G401.6 (cell line): ENCODE data around the gene MATN1.
"Not testable (repeated sequence)": the region's sequence is repeated elsewhere in the genome, so short reads cannot be mapped to it uniquely, and the experiment has no call there.

Source experiments
- FAIRE-seq: peaks from 2 replicates; lab custom pipeline; 2012; peaks lifted over from hg19 to GRCh38; lab: Jason Lieb, UNC

The MATN1 gene, protein sequence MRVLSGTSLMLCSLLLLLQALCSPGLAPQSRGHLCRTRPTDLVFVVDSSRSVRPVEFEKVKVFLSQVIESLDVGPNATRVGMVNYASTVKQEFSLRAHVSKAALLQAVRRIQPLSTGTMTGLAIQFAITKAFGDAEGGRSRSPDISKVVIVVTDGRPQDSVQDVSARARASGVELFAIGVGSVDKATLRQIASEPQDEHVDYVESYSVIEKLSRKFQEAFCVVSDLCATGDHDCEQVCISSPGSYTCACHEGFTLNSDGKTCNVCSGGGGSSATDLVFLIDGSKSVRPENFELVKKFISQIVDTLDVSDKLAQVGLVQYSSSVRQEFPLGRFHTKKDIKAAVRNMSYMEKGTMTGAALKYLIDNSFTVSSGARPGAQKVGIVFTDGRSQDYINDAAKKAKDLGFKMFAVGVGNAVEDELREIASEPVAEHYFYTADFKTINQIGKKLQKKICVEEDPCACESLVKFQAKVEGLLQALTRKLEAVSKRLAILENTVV

DNA sequence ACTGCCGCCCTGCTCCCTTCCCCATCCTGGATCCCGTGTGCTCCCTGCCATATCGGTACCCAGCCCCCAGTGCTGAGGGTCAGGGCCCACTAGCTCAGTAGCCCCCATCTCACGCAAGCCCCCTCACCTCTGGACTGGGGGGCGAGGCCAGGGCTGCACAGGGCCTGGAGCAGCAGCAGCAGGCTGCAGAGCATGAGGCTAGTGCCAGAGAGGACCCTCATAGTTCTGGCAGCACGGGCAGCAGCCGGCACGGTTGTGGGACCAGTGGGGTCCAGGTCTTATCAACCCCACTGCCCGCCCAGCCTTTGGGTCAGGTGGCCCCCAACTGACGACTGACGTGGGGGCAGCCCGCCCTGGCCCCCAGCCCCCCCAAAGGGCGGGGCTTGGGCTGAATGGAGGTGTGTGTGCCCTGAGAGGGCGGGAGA lies at the start of gene MATN1:
TSS of gene MATN1 (minus strand) at position 255 of the 425 bp plus-strand sequence. CDS start at position 221, 34 bp downstream.
- FAIRE-seq, result no peak

DNA sequence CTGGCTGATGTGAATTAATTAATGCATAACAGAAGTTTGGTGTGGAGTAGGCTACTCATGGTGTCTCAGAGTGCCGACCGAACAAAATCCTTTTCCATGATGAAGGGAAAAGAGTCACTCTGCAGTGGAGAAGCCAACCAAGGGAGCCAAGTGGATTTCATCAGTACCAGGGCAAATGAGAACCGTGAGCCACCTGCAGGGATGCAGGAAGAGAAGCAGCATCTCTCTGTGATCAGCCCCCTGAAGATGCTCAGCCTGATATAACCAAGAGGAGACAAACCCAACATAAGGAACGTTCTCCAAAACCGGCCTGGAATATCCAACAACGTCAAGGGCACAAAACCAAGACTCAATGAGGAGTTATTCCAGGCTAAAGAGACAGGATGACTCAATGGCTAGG lies 47.6 kb upstream of the MATN1 start:
- no peak for FAIRE-seq

DNA sequence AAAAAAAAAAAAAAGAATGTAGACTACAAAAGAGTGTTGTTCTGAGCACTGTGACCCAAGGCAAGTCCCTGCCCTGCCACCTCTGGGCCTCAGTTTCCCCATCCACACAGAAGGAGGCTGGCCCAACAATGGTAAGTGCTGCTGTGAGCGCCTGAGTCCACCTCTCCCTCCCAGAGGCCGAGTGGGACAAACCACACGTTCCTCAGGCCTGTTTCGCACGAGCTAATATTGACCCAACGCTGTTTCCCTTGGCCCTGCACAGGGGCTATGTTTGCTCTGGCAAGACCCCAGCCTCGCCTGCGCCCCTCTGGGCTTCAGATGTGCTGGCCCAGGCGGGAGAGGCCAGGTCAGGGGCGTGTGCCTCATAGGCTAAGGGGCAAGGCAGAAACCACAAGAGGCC lies 46.8 kb upstream of the MATN1 start:
- FAIRE-seq, result no peak

DNA sequence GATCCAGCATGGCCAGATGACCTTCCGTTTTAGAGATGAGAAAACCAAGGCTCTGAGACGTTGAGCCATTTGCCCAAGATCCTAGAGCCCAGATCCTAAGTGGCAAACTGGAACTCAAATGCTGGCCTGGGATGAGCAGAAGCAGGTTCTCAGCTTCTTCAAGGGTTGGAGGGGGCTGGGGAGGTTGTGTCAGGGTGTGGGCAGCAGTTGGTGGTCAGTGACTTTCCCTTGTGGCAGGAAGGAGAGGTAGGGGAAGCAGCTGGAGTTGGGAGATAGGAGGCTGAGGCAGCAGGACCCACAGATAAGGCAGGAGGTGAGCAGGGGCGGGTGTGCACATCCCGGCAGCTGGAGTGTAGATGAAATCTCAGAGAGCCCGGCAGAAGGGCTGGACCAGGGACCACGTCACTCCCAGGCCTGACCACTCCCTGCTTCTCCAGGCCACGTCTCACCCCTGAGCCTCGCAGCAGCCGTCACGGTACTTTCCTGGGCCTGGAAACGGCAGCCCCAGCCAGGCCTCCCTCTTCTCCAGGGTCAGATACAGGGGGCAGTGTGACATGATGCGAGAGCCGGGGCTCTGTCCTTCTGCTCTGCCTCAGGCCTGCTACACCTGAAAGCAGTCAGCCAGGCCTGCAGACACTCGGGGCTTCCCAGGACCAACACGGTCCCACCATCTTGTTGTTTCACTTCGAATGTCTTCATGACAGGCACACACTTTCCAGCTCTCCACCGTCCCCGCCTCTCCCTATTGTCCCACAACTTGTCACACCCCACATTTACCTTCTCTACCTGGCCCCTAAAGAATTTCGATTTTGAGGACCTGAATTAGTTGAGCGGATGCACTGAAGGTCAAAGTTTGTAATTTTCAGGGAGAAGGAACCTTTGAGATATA lies 45.7 kb upstream of the MATN1 start:
- FAIRE-seq, result no peak

DNA sequence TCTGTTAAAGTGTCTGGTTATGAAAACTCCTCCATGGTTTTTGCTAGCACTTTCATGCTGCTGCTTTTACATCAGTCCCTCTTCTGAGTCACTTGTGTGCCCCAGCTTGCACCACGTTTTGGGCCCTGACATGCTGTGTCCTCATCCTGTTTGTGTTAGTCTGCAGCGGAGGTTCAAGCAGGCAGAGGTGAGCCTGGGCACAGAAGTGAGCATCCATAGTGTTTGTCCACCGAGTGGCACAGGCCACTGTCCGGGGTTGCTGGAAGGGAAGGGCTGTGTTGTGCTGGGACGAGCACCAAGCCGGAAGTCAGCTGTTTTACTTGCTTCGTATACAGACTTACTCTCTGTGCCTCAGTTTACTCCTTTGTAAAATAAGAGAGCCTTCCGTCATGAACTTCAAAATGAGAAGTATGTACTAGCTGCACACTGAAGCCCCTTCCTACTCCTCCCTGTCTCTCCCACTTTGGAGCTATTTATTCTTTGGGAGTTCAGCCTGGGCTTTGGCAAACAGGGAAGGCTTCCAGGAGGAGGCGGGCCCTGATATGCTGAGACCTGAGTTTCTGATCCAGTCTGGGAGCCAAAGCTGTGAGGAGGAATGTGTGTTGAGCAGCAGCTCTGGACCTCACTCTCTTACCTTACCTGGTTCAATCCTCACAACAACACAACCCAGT lies 44.9 kb upstream of the MATN1 start:
- no peak for FAIRE-seq

DNA sequence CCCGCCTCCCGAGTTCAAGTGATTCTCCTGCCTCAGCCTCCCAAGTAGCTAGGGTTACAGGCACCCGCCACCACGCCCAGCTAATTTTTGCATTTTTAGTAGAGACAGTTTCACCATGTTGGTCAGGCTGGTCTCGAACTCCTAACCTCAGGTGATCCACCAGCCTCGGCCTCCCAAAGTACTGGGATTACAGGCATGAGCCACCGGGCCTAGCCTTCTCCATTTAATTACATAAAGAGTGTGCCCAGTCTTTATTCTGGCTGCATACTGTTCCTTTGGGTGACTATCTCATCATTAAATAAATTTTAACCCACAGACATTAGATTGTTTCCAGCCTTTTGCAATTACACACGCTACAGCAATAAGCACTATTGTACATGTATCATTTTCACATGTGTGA lies 43.6 kb upstream of the MATN1 start:
- not testable (repeated sequence) for FAIRE-seq

DNA sequence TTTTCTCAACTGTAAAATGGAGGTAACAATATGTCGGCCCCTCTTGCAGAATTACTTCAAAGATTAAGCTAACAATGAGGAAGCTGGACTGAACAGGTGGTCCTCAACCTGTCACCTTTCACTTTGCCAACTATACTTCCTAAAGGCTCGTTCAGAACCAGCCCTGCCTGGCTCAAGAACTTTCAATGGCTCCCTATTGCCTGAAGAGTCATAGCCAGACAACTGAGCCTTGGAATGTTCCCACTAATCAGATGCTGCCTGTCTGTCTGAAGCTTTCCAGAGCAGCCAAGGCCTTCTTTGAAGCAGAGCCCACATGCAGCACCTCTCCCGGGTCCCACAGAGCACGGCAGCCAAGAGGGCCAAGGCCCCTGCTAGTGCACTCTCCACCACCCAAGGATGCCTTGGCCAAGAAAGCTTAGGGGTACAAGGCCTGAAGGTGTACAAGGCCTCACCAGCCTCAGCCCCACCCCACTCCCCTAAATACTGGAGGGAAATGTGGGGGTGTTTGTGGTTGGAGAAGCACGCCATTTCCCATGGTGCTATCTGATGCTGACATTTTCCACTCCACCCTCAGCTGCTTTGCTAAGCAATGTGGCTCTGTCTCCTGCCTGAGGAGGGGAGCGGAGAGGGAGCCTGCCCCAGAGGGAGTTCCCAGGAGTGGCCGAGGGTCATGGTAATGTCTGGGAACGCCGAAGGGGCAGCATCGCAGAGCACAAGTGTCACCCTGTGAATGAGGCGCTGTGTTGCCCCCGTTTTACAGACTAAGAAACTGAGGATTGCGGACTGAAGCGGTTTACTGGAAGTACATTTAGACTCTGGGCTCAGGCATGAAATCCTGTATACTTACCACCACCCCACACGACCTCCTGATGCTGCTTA lies 42.4 kb upstream of the MATN1 start:
- FAIRE-seq, result no peak

DNA sequence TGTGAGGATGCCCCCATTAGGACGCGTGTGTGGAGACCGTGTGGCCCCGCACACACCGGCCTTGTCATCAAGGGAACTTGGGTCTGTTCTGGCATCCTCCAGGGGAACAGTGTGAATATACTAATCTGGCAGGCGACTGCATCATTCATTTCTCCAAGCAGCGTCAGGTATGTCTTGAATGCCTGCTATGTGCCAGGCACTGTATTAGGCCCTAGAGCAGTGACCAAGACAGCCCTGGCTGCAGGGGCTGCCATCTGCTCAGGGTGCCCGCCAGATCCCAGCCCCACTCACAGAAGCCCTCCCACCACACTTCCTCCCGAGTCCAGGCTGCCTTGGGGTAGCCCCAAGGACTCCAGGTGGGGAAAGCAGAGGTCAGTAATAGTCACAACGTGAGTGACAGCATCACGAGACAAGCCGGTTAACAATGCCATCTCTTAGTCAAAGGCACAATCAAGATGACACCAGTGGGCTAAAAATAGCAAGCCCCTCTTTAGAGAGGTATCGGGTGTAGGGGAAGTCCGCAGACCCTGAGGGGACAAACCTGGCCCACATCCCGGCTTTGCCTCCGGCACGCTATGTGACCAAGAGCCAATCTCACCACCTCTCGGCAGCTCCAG lies 41.7 kb upstream of the MATN1 start:
- no peak for FAIRE-seq

DNA sequence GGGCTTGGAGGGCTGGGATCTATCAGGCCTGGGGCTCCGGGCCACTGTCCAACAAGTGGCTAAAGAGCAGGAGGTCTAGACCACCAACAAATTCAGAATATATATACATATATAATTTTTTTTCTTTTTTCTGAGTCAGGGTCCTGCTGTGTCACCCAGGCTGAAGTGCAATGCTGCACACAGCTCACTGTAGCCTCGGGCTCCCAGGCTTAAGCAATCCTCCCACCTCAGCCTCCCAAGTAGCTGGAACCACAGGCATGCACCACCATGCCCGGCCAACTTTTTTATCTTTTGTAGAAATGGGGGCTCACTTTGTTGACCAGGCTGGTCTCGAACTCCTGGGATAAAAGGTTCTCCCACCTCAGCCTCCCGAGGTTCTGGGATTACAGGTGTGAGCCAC lies 41.0 kb upstream of the MATN1 start:
- no peak for FAIRE-seq

DNA sequence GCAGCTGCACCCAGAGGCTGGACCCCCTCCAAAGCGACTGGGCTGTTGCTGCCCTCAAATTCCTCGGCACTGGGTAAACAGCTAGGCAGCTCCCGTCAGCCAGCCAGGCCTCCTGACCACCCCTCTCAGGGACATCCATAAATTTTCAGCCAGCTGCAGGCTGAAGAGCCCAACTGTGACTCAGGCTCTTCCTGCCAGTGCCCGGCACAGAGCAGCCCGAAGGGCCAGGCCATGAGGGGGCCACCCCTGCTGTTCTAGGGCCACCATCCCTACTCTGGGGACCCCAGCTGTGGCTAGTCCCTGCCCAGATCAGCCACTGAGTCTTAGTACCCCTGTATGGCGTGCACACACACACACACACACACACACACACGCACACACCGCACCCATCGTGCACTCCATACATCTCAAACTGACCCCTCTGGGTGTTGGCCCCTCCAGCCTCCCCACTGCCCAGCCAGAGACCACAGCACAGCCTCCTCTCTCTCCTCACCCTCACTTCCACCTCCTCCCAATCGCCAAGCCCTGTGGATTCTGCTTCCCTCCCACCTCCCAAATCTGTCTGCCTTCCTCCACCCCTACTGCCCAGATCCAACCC lies 40.4 kb upstream of the MATN1 start:
- FAIRE-seq, result no peak

DNA sequence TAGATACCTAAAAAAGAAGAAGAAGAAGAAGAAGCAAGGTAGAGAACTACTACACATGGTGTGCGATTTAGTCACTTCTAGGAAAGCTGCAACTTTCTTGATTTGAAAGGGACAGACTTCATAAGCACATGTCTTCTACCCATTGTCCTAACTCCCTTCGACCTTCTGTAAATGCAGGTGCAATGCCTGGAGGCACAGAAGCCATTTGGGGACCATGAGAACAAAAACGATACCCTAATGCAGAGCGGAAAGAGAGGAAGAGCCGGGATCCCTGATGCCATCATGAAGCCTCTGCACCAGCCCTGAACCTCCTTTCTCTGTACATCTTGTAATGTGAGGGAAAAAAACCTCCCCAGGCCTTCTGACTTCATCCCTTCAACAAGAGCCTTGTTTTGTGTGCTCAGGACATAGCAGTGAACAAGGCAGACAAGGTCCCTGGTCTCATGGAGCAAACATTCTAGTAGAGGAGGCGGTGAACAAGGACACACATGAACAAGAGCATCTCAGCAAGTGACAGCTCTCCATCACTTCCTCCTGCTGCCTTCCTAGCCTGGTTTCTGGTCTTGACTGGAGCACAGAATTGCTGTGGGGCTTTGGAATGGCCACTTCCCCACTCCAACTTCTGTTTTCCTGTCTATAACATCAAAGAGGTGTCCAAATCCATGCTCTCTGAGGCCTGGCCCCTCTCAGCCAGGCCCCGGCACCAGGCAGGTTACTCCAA lies 39.7 kb upstream of the MATN1 start:
- no peak for FAIRE-seq

DNA sequence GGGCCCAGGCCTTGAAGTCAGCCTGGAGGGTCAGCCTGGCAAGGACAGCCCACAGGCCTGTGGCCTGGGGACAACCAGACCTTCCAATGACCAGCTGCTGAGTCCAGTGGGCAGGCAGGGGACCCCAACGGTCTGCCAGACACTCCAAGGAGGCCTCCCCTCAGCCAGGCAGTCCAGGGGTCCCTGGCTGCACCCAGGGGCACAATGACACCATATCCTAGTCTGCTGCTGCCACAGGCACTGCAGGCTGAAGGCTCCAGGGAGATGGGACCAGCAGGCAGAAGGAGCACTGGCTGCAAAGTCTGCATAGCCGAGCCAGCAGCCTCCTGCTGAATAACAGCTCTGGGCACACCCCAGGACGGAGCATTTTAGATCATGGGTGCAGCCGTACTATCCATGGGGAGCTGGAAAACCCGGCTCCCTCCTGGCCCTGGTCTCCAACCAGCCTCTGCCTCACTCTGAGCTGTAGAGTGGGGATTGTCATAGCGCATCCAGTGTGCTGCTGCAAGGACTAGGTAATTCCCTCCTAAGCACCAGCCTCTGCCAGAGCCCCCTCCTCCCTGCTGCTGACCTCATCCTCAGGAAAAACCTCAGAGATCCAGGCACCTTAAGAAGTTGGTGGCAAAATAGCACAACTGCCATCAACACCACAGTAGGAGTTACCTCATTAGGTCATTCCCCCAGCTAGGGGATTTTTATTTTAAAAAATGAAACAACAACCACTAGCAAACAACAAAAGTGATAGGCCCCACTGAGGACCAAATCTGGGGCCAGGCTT lies 39.0 kb upstream of the MATN1 start:
- FAIRE-seq, result no peak

DNA sequence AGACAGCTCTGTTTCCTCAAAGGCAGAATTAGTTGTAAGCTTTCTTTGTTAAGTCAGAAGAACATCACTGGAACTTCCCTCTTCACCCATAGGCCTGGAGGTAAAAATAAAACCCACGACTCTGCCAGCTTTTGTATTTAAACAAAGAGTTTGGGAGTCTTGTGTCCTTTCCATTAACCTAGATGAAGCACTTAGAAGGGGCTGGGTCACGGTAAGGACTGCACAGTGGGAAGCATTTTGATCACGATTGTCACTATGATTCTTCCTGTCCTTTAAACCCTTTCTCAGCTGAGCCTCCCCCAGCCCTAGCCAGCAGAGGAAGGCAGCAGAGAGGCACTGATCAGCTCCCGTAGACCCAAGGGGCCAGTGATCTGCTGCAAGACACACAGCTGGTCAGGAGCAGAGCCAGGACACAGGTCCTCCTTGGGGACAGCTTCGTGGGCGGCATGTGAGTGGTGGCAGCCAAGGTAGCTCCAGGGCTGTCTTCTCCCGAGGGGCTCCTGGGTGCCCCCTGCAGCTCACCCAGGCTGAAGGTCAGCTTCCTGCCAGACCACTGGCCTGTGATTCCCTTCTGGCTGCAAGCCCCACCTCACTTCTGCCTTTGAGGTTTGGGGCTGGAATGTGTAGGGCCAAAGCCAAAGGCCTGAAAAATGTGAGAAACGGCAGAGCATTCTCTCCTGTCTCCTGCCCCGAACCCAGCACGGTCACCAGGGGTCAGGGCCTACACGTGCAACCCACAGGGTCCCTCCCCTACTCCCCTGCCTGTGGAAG lies 38.2 kb upstream of the MATN1 start:
- no peak for FAIRE-seq

DNA sequence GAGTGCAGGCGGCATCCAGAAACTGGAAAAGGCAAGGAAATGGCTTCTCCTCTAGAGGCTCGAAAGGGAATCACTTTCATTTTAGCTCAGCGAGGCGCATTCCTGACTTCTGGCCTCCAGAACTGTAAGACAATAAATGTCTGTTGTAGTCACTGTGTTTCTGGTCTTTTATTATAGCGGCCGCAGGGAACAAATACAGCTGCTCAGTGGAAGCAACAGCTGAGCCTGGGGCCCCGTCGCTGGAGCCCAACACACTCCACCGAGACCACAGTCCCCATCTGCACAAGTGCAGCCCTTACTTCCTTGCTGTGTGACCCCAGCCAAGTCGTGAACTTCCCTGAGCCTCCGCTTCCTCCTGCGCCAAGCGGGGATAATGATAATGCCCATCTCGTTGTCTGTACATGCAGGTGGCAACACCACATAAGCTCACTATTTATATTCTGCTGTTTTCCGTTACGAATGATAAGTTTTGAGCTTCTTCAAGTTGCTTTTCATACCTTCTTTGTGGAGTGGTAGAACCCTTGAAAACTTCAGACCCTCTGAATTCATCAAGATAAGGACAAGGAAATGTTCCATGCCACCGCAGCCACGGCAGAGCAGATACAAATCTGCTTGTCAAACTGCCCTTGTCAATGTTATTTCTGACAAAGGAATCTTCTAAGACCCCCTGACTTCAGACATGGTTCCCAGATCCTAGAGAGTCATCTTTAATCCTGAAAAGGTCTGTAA lies 37.4 kb upstream of the MATN1 start:
- FAIRE-seq, result no peak

DNA sequence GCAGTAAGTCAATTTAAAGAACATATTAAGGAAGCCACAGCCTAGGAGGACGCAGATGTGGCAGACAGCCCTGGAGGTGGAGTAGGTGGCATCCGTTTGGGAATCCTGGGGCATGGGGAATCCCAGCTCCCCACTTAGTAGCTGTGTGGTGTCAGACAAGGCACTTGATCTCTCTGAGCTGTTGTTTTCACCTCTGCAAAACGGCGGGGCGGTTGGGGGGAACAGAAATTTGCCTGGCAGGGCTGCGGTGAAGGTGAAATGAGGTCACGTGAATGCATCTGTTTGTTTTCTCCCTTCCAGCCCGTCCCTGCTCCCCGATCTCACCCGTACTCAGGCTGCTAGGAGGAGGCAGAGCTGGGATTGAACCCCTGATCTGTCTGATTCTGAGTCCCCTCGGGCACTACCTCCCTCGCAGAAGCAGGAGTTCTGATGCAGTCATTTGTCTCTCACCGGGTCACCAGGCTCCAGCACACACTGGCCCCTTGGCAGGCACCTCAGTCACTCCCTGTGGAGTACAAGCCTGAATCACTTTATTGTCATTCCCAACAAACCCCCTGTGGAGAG lies 36.4 kb upstream of the MATN1 start:
- FAIRE-seq, result no peak

DNA sequence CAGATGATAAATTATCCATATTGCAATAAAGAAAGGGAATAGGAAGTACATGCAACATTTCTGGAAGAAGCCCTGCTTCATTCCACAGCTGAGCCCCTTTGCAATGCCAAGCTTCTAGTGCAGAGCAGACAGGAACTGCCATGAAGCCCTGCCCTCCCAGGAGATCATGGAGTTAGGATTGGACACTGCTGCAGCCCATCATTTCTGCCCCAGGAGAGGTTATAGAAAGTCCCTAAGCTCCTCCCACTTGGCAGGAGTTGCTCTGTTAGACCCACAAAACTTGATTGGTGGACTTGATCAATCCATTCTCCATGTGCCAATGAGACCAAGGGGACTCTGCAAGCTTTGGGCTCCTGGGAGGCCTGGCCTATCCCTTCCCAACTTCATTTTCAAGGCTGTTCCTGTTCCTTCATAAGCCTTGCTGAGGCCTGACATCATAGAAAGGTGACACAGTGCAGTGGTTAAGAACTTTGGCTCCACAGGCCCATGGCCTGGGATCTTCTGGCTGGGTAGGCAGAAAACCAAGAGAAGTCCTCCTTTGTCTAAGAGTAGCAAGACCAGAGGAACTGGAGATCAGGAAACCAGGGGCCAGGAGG lies 35.5 kb upstream of the MATN1 start:
- no peak for FAIRE-seq

DNA sequence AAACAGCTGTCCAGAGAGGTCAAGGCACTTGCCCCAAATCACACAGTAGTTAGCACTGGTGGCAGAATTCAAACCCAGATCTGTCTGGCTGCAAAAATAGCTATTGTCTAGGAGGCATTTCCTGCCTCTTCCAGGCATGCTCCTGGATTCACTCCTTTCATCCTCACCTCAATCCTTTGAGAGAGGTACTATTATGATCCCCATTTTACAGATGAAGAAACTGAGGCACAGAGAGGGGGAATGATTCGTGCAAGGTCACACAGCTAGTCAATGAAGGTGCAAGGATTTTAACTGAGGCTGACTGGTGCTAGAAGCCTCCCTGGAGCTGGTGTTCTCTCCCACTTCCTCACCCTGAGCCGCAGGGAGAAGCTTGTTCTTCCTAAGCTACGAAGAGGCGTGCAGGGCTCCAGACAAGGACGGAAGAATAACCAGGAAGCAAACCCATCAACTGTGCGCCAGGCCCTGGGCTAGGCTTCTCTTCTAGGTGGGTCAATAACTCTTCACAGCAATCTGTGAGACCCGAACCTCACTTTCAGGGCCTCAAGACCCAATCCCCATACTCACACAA lies 34.8 kb upstream of the MATN1 start:
- no peak for FAIRE-seq
